PC-3 (cell line): ENCODE measurements around the gene GPANK1. TPM values are rescaled to one million over a fixed set of nuclear protein-coding genes. Genes with fewer than 3 reads are reported as not detected.
A peak's percentile ranks its signal among the peaks of the same experiment; 100 is the strongest.

ENCODE experiments used
- ATAC-seq: fragments of 200-7000 bp; cut with Tn5 transposase; 2 replicates; pipeline ENCODE4 v1.9.1; 2020; ENCODE audit warnings: mild to moderate bottlenecking, moderate library complexity
- BruUV-seq: library from RNA; stranded (reverse); fragments of 400-500 nt; replicated peaks from 2 replicates; lab custom pipeline; 2021; lab: Mats Ljungman, UMichigan
- CTCF ChIA-PET: fragments of 300-600 bp; sonication (Branson Sonifier 250); formaldehyde crosslinking; loops from one replicate; lab custom pipeline; 2022; ENCODE audit warnings: antibody characterized with exemption; lab: Charles Lee
- POLR2A ChIA-PET: fragments of 300-600 bp; sonication (Branson Sonifier 250); formaldehyde crosslinking; loops from one replicate; lab custom pipeline; 2022; ENCODE audit warnings: antibody characterized with exemption; ENCODE audit not compliant: unreplicated experiment; lab: Charles Lee
- DNase-seq: peaks from one replicate; pipeline ENCODE4 v3.0.0-alpha.2; 2015
- H2AFZ ChIP-seq: fragments of 300-600 bp; sonication (generic); 2 replicates; pipeline ENCODE4 v1.6.0; 2016; ENCODE audit warnings: antibody characterized with exemption, low read length
- H3F3A ChIP-seq: fragments of 300-600 bp; sonication (generic); one replicate; pipeline ENCODE4 v1.6.0; 2017; ENCODE audit warnings: antibody characterized with exemption, low read length, control low read depth, mild to moderate bottlenecking; ENCODE audit not compliant: unreplicated experiment
- H3K27ac ChIP-seq: fragments of 300-600 bp; sonication (generic); 2 replicates; pipeline ENCODE4 v1.5.1; 2016; ENCODE audit warnings: mild to moderate bottlenecking, low read length
- H3K27me3 ChIP-seq: fragments of 300-600 bp; sonication (generic); 2 replicates; pipeline ENCODE4 v1.6.1; 2016; ENCODE audit warnings: low read length, mixed read lengths
- H3K36me3 ChIP-seq: fragments of 300-600 bp; sonication (generic); 2 replicates; pipeline ENCODE4 v1.6.1; 2016; ENCODE audit warnings: low read depth, mixed run types, low read length, mixed read lengths
- H3K4me1 ChIP-seq: fragments of 300-600 bp; sonication (generic); 2 replicates; pipeline ENCODE4 v1.5.1; 2016; ENCODE audit warnings: low read length; ENCODE audit not compliant: insufficient read depth
- H3K4me2 ChIP-seq: fragments of 300-600 bp; sonication (generic); 2 replicates; pipeline ENCODE4 v1.6.0; 2016; ENCODE audit warnings: low read length
- H3K4me3 ChIP-seq: fragments of 300-600 bp; sonication (generic); 2 replicates; pipeline ENCODE4 v1.5.1; 2016; ENCODE audit warnings: mild to moderate bottlenecking, low read length, mixed read lengths
- H3K79me2 ChIP-seq: fragments of 300-600 bp; sonication (generic); 2 replicates; pipeline ENCODE4 v1.6.1; 2017; ENCODE audit warnings: low read length, mixed read lengths
- H3K9ac ChIP-seq: fragments of 300-600 bp; sonication (generic); 2 replicates; pipeline ENCODE4 v1.6.0; 2016; ENCODE audit warnings: mild to moderate bottlenecking, low read length
- H3K9me2 ChIP-seq: fragments of 300-600 bp; sonication (generic); replicated peaks from 2 replicates; pipeline ENCODE4 v1.6.1; 2016; ENCODE audit warnings: mixed run types, low read length, mixed read lengths
- H3K9me3 ChIP-seq: fragments of 300-600 bp; sonication (generic); 2 replicates; pipeline ENCODE4 v1.6.1; 2016; ENCODE audit warnings: low read length, mixed read lengths
- H4K20me1 ChIP-seq: fragments of 300-600 bp; sonication (generic); 2 replicates; pipeline ENCODE4 v1.6.1; 2016; ENCODE audit warnings: low read length, mixed read lengths
- EZH2 ChIP-seq: fragments of 300-600 bp; sonication (generic); IDR thresholded peaks from one replicate; pipeline ENCODE4 v1.6.1; 2017; ENCODE audit warnings: antibody characterized with exemption, mild to moderate bottlenecking, low read length; ENCODE audit not compliant: unreplicated experiment
- EZH2phosphoT487 ChIP-seq: fragments of 300-600 bp; sonication (generic); IDR thresholded peaks from 2 replicates; pipeline ENCODE4 v1.6.1; 2018; ENCODE audit warnings: mild to moderate bottlenecking, antibody characterized with exemption, low read length, borderline replicate concordance
- intact Hi-C: fragments of 100-400 bp; cut with micrococcal nuclease; formaldehyde crosslinking; loops from 2 replicates; pipeline ENCODE4 v1.9.0; 2023
- total RNA-seq: library from RNA; depleted of rRNA; stranded (reverse); fragments of >200 nt; gene quantifications from 2 replicates; pipeline ENCODE4 v1.2.3, GENCODE V29; 2014
- TF ChIP-seq, protein P1 (sequence below): fragments of 300-600 bp; sonication (generic); conservative IDR thresholded peaks from 2 replicates; pipeline ENCODE4 v1.5.1; 2017; ENCODE audit warnings: antibody characterized with exemption, low read depth, mild to moderate bottlenecking, low read length

GPANK1 gene
- total RNA-seq, 1 experiment from 2014 or later = 11.8 TPM

DNA sequence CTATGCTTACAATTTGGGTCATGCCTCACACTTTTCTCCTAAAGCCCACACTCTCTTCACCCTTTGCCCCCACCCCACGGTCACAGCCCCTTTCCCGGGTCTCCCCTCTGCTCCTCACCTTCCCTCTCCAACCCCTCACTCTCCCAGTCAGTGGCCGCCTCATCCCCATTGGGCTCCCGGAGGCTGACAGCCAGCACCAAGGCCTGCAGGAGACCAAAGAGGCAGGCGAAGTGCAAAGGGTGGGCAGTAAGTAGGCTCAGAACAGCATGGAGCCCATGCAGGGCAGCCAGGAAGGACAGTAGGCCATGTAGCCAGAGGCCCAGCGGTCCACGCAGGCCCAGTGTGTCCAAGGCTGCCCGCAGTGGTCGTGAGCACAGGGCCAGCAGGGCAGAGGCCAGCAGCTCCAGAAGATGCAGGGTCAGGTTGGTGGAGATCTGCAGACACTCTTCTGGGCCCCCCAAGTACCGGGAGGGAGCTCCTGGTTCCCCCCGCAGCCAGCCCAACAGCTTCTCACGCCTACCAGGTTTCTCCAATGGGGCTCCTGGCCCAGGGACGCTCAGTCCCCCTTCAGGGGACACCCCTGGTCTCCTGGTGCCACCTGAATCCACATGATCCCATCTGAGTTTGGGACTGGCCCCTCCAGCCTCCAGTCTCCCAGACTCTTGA is 5.7 kb downstream of the GPANK1 start:
- ATAC-seq = no peak
- CTCF ChIA-PET = no interaction called here

DNA sequence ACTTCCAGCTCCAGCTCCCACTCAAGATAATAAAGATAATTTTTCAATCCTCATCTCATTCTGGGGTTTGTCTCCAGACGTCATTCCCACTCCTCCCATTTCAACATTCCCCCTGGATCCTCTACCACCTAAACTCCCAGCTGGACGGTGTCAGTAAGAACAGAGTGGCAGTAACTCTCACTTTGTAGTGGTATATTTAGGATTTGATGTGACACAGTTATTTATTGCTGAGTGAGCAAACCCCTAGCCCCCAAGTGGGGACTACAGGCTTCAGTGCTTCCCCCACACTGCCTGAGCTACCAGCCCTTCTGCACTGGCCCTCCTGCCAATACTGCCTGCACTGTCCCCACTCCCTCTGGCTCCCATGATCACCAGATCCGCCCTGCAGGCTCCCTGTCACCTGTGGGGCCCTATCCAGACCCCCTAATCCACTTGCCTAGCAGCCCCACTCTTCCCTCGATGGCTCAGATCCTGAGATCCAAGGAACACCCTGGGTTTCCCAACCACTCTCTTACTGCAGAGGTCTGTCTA is 6.6 kb downstream of the GPANK1 start:
- Histone ChIP-seq H3K27me3 (no peaks in the 10 kb centered on the region), H3K4me2 (peak overlapping the region; percentile 99), H3K79me2 (peaks cover 37% of the 10 kb centered on the region), H3K4me1 (peaks cover 40% of the 10 kb centered on the region), H2AFZ (no peak overlapping the region), H3F3A (no peaks in the 10 kb centered on the region), H3K9me3 (no peaks in the 10 kb centered on the region), H3K9ac (no peak overlapping the region), H3K4me3 (no peak overlapping the region; the same call in 1 of the 2 replicates), H4K20me1 (peaks cover 4% of the 10 kb centered on the region; the same call in 1 of the 2 replicates), H3K36me3 (peaks cover 4% of the 10 kb centered on the region), H3K9me2 (no peaks in the 10 kb centered on the region), H3K27ac (no peak overlapping the region)
- ATAC-seq (no peak), DNase-seq (no peak)
- CTCF ChIA-PET = no interaction called here
- no TSS peak for BruUV-seq
- TF ChIP-seq EZH2phosphoT487 = no peak
- intact Hi-C loops = no loop called here
- POLR2A ChIA-PET = no interaction called here

More for the DNA sequence above, 5.7 kb downstream of the GPANK1 start:
- H3K4me3 ChIP-seq = peak overlapping the region; percentile 92
- no peaks in the 10 kb centered on the region for H3K9me2 ChIP-seq
- TF ChIP-seq, protein P1, sequence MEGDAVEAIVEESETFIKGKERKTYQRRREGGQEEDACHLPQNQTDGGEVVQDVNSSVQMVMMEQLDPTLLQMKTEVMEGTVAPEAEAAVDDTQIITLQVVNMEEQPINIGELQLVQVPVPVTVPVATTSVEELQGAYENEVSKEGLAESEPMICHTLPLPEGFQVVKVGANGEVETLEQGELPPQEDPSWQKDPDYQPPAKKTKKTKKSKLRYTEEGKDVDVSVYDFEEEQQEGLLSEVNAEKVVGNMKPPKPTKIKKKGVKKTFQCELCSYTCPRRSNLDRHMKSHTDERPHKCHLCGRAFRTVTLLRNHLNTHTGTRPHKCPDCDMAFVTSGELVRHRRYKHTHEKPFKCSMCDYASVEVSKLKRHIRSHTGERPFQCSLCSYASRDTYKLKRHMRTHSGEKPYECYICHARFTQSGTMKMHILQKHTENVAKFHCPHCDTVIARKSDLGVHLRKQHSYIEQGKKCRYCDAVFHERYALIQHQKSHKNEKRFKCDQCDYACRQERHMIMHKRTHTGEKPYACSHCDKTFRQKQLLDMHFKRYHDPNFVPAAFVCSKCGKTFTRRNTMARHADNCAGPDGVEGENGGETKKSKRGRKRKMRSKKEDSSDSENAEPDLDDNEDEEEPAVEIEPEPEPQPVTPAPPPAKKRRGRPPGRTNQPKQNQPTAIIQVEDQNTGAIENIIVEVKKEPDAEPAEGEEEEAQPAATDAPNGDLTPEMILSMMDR = no peak
- no peak for TF ChIP-seq EZH2phosphoT487
- no peaks in the 10 kb centered on the region for H3K9me3 ChIP-seq
- peaks cover 46% of the 10 kb centered on the region for H3K79me2 ChIP-seq
- H3F3A ChIP-seq = no peaks in the 10 kb centered on the region
- H3K27me3 ChIP-seq = no peaks in the 10 kb centered on the region
- BruUV-seq = no TSS peak
- H3K4me2 ChIP-seq = peak overlapping the region; percentile 99
- POLR2A ChIA-PET = interaction anchor here (0.6 kb wide), 1 partner anchor 31 kb away, joined by 3 read pairs; no protein-coding TSS in a partner anchor
- no peak overlapping the region for H3K27ac ChIP-seq
- intact Hi-C loops = no loop called here
- peaks cover 5% of the 10 kb centered on the region for H3K36me3 ChIP-seq
- peaks cover 45% of the 10 kb centered on the region for H3K4me1 ChIP-seq
- H2AFZ ChIP-seq = no peak overlapping the region
- H3K9ac ChIP-seq = no peak overlapping the region
- peaks cover 4% of the 10 kb centered on the region; the same call in 1 of the 2 replicates for H4K20me1 ChIP-seq
- no peak for DNase-seq

DNA sequence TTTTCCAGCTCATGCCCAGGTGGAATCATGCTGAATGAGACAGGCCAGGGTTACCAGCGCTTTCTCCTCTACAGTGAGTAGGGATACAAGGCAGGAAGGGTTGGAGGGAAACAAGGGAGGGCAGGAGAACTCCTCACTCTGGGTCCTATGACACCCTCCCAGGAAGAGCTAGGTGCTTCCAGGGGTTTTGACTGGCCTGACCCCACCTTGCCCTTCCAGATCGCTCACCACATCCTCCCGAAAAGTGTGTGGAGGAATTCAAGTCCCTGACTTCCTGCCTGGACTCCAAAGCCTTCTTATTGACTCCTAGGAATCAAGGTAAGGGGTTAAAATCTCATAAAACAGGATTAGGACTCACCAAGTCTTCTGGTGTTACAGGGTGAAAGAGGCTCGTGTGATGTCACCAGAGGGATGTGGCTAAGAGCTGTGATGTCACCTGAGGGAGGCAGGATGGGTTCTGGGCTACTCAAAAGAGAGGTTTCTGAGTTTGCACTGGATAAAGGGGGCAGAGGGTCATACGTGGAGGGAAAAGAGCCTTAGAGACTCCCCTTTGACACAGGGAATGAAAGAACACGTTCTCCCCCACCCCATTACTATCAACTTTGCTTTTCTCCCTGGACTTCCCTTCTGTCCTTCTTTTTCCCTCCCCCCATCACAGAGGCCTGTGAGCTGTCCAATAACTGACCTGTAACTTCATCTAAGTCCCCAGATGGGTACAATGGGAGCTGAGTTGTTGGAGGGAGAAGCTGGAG is 7.2 kb downstream of the GPANK1 start:
- H3K4me1 ChIP-seq = peaks cover 38% of the 10 kb centered on the region
- H3K9me2 ChIP-seq = no peaks in the 10 kb centered on the region
- ATAC-seq = no peak
- POLR2A ChIA-PET = no interaction called here
- H3K27me3 ChIP-seq = no peaks in the 10 kb centered on the region
- H3K4me3 ChIP-seq = no peak overlapping the region
- H2AFZ ChIP-seq = no peak overlapping the region
- H3K36me3 ChIP-seq = peaks cover 2% of the 10 kb centered on the region; the same call in 1 of the 2 replicates
- H3K4me2 ChIP-seq = peak overlapping the region; percentile 99; the same call in 1 of the 2 replicates
- TF ChIP-seq EZH2phosphoT487 (no peak), EZH2 (no peak)
- TF ChIP-seq, protein P1 = no peak
- CTCF ChIA-PET = no interaction called here
- H3K27ac ChIP-seq = no peak overlapping the region
- no peaks in the 10 kb centered on the region for H3F3A ChIP-seq
- peaks cover 35% of the 10 kb centered on the region for H3K79me2 ChIP-seq
- no peak overlapping the region for H3K9ac ChIP-seq
- peaks cover 4% of the 10 kb centered on the region; the same call in 1 of the 2 replicates for H4K20me1 ChIP-seq
- H3K9me3 ChIP-seq = no peaks in the 10 kb centered on the region
- intact Hi-C loops = no loop called here
- peak; percentile 19 for DNase-seq
- BruUV-seq = no TSS peak
